SW480 (cell line): Measurements from ENCODE around the gene POU2F1.
"Not testable (repeated sequence)": the region's sequence is repeated elsewhere in the genome, so short reads cannot be mapped to it uniquely, and the experiment has no call there.

Experiments
- DNase-seq: peaks from one replicate; pipeline ENCODE4 v3.0.0-alpha.2; 2016; ENCODE audit warnings: low spot score

Gene POU2F1

DNA sequence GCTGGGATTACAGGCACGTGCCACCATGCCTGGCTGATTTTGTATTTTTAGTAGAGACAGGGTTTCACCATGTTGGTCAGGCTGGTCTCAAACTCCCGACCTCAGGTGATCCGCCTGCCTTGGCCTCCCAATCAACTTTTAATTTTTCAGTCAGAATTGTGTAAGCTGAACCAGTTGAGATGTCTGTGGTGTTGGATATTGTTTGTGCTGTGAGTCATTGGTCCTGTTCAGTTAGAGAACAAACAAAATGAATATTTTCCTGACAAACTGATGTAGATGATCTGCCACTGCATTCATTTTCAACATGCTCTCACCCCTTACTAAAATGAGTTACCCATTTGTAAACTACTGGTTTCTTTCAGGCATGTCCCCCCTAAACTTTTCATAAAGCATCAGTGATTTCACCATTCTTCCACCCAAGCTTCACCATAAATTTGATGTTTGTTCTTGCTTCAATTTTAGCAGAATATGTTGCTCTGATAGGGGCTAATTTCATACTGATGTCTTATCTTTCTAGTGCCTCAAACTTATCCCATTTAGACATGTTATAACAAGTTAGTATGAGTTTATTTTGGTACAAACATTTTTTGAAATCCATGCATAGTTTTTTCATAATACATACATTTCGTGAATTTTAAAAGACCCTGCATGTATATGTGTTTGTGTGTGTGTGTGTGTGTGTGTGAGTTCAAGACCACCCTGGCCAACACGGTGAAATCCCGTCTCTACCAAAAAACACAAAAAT, 15.2 kb upstream of the POU2F1 start:
- DNase-seq = not testable (repeated sequence)

DNA sequence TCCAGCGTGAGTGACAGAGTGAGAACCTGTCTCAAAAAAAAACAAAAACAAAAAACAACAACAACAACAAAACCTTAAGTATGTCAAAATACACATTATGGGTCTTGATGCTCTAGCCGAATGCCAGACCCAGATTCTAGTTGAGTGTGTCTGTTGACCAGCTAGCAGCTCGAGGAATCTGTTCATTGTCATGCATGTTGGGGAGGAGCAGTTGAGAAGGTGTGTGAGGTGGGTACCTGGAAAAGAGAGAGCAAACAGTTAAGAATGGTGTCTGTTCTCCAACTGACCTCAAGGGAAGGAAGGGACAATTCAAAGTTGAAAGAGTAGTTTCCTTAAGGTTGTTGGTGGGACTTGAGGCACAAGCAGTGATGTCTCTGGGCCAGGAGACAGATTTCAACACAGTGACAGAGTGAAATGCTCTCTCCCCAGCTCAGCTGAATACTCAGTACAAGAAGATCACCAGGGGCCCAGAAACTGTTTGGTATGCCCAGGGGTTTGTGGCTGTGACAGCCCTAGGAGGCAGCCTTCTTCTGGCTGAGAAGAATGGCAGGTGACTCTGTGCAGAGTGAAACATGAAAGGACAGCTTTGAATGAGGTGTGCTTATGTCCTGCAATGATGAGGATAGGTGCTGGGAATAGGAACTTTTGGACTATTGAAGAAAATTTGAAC, 14.4 kb upstream of the POU2F1 start:
- DNase-seq = no peak

DNA sequence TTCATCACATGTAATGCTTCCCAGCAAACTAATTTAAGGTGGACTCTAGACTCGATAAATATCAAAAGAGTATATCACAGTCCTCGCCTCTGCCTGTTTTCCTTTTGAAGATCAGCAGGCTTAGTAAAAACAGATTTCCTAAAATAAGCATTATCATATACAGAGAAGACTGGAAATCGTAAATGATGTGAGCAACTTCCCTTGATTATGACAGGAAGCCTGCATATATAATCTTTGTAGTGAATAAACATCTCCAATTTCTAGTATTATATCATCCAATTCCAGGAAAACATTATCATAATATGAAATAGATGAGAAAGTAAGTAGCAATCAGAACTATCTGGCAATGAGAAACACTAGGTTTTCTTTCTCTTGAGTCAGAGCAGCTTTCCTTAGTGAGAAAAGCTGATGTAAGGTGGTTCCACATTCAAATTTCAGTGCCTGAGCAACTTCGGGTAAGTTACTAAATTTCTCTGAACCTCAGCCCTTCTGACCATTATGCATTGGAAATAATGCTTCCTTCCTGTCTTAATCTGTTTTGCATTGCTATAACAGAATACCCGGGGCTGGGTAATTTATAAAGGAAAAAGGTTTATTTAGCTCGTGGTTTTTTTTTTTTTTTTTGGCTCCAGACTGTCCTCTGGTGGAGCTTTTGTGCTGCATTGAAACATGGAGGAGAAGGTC, 12.6 kb upstream of the POU2F1 start:
- no peak for DNase-seq

DNA sequence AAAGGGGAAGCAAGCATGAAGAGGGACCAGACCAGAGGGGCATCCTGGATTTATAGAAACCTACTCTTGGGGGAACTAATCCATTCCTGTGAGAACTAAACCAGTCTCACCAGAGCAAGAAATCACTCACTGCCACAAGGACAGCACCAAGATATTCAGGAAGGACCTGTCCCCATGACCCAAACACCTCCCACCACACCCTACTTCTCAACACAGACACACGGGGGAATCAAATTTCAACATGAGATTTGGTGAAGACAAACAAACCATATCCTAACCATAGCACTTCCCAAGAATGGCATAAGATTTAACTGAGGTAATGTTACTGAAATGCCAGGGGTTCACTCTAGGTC, 12.1 kb upstream of the POU2F1 start:
- no peak for DNase-seq

DNA sequence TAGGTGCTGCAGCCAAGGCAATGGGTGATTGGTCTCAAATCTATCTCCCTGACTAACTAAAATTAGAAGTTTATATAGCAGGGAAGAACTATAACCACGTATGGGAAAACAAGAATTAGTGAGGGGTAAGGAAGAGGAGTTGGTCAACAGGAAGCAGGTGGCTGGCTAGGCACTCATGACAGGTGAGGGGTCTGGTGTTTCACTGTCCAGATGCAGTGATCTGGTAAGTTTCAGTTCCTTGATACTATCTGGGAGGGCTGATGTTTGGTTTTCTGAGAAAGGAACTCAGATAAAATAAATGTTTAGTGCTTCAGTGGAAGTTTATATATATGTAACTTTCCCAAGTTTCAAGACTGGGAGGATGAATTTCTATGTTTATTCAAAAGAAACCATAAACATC, 11.6 kb upstream of the POU2F1 start:
- no peak for DNase-seq

DNA sequence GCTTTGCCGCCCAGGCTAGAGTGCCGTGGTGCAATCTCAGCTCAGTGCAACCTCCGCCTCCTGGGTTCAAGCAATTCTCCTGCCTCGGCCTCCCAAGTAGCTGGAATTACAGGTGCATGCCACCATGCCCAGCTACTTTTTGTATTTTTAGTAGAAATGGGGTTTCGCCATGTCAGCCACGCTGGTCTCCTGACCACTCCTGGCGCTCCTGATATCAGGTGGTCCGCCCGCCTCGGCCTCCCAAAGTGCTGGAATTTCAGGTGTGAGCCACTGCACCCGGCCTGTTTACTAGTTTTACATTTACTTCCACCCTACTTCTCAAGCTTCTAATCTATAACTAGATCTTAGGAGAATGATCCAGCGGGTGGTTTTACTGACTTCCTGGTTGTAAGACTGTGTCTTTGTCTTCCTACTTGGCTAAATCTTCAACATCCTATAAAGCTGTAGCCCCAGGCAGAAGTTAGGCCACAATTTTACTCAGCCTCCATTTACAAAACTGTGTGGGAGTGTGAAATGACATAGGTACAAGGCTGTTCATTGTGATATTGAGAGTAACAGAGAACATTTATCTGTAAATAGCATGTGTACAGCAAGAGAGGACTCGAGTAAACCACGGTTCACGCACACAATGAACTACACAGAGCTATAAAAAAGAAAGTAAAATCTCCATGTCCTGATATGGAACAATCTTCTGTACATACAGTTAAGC, 9.6 kb upstream of the POU2F1 start:
- no peak for DNase-seq

DNA sequence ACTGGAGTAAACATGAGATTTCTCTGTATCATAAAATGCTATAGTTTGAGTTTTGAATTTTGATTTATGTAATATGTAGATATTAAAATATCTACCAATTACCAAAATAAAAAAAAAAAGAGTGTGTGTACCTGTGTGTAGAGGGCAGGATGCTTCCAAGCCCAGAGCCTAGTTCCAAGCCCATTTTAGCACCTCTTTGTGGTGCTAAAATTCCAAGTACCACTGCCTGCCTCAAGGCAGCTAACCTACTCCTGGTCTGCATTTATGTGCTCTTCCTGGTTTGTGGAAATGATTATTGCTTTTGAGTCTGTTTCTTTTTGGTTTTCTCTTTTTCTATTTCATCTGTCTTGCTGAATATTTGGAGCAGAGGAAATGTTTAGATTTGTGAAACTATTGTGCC, 8.7 kb upstream of the POU2F1 start:
- DNase-seq = no peak

DNA sequence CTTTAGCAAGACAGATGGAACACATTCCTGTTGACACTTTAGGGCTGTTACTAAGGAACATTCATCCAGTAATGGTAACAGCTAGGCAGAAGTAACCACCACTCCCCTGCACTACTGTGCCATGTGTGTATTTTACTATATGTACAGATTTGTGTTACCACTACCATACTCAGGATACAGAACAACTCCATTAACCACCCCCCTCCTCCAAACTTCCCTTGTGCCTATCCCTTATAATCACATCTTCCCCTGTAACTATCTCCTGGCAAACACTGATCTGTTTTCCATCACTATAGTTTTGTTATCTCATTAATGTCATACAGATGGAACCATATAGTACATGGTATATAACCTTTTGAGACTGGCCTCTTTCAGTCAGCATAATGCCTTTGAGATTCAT, 3.9 kb upstream of the POU2F1 start:
- DNase-seq = no peak

DNA sequence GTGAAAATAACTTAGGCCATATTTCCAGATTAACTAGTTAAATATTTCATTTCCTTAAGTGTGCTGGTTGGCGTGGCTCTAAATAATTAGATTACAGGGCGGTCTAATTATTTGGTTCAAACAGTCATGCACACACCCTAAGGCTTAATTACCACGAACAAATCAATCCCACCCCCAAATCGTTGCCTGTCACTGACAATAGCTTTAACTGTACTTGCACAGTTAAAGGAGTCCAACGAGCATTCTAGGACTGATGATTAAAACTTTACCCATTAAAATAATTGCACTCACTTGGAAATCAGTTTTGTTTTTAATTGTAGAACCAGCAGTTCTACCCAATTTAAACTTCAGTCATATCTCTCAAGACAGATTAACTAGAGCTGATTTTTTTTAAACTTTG, 1.5 kb upstream of the POU2F1 start:
- no peak for DNase-seq

DNA sequence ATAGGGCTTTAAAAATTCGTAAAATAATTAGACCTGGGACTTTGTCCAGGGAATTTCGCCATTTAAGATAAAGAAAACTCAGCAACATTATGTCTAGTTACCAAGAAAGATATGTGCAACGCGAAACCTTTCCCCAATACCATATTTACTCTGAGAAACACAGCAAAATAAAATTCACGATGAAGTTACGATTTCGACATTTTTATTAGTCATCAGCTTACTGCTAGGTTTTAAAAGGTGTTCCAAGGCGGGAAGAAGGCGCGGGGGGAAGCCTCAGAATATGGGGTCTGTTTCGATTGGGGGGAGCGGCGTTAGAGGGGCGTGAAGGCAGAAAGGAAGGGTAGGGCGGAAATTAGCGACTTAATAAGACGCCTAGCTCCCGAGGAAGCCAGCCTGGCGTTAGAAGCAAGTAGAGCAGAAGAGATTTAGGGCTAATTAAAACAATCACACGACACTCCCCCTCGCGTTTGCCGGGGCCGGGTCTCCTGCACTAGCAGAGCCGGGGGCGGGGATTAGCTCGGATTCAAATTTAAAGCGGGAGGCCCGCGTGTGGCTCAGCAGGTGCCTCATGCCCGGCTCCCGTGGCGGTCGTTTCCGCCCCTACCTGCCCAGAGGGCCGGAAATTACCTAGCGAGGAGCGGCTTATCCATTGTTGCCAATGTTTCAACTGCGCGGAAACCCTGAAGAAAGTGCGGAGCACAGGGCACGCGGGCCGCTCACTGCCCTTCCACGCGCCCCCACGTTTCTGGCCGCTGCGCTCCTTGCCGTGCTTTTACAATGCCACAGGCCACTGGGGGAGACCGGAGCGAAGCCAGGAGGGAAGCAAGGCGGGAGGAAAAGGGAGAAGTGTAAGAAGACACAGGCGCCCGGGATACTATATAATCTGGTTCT, 795 bp upstream of the POU2F1 start:
- peak; percentile 94 for DNase-seq

DNA sequence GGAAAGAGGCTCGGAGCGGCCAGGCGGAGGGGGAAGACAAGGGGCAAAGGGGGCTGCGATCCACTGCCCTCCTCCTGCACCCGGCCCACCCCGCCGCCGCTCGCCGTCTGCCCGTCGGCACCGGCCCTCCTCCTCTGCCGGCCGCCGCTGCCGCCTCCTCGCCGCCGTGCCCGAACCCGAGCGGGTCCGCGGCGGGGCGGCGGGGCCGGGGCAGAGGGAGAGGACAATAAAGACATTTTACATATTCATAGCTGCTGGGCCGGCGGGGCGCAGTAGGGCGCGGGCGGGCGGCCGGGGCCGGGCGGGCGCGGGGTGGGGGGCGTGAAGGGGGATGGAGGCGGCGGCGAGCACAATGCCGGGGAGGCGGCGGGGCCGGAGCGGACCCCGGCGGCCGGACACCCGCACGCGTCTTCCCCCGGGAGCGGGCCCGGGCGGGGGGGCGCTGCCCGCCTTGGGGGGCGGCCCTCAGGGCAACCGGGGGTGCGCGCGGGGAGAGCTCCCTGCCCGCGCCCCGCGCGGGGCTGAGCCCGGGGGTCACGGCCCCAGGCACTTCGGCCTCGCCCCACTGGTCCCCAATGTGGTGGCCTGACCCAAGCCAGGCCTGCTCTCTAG, 546 bp downstream of the POU2F1 start:
- DNase-seq = peak; percentile 33

DNA sequence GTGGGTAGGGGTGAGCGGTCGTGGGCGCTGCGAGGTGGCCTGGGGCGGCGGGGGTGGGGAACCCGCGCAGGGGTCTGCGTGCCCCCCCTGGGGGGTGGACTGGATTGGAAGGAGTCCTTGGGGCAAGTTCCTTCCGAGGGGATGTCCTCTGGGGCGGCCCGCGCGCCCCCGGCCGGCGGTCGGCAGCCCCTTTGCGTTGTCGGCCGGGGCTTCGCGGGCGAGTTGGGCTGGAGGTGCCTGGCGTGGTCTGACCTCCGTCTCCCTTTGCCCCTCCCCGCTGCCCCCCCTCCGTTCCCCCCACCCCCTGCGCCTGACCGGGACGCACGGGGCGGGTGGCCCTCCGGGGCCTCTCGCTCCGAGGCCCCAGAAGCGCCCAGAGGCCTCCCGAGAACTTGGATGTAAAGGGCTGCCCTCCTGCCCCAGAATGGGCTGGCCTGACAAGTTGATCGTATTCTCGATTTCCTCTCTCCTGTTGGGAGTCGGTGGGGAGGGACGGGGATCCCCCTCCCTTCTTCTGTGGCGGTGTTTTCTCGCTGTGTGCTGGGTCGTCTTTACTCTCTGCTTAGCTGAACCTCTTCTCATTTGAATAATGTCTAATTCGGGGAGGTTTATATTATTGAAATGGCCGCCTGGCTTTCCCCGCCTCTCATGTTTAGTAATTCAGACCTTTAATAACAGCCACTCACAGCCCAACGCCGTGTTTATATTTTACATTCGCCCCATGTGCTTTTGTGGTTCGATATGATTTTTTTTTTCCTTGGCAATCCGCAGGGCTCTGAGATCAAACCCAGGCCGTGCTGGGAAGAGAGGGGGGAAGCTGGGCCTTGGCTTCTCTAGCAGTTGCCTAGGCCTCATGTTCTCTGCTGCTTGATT, 1.3 kb downstream of the POU2F1 start:
- DNase-seq = peak; percentile 89

DNA sequence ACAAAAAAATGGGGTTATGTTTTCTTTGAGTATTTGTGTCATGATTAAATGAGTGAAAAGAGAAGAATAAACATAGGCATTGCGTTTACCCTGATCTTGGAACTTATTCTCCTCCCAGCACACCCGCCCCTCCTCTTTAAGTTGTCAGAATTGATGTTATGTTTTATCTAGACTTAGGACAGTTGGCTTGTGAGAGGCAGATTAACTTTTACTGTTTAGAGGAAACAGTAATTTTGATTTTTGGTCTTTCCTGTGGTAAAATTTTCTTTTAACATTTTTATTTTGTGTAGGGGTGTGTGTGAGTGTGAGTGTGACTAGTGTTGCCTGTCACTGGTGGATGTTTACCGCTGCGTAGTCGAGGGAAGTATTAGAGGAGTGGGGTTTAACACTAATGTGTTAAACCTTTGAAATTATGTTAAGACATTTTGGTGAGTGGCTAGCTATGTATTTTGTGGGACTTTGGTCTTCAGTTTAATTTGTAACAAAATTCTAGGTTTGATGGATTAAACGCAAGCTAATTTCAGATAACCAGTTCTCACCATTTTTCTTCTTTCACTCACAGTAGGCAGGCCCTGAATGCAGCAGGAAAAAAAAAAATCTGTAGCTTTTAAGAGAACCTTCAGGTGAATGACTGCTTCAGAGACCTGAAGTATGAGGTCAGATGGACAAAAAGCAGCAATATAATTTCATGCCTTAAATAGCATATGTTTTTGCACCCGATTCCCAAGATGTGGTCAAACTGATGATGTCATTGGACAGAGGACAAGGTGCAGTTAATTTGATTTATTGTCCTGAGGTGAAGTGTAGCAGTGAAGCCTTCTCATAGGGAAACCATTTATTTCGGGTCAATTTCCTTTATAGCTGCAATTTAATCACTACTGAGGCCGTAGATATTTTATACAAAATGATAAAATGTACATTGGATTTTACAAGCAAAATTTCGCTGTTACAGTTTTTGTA, 2.7 kb downstream of the POU2F1 start:
- peak; percentile 22 for DNase-seq

DNA sequence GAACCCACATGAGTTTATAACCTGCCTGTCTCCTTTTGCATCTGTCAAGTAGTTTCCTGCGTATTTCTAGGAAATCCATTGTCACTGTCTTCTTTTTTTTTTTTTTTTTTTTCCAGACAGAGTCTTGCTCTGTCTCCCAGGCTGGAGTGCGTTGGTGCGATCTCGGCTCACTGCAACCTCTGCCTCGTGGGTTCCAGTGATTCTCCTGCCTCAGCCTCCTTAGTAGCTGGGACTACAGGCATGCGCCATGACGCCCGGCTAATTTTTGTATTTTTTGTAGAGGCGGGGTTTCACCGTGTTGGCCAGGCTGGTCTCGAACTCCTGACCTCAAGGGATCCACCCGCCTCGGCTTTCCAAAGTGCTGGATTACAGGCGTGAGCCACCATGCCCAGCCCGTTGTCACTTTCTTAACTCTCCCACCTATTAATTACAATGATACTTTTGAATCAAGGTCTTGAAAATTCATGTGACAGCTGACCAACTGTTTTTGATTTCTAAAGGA, 4.1 kb downstream of the POU2F1 start:
- not testable (repeated sequence) for DNase-seq

DNA sequence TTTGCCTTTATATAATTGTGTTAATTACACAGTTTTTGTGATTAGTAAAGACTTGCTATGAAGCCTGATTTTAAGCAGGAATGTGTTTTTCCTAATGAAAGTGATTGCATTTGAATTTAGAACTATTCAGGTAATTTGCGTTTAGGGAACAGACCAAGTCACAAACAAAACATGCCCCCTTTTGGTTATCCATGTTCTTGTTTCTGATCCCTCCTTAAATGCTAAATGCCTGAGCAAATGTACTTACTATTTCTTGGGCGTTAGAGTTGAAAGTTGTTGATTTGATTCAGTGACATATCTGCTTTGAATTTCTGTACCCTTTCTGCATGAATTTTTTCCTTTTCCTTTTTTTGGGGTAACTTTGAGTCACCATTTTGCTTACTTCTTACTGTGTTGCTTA, 5.2 kb downstream of the POU2F1 start:
- DNase-seq = no peak

DNA sequence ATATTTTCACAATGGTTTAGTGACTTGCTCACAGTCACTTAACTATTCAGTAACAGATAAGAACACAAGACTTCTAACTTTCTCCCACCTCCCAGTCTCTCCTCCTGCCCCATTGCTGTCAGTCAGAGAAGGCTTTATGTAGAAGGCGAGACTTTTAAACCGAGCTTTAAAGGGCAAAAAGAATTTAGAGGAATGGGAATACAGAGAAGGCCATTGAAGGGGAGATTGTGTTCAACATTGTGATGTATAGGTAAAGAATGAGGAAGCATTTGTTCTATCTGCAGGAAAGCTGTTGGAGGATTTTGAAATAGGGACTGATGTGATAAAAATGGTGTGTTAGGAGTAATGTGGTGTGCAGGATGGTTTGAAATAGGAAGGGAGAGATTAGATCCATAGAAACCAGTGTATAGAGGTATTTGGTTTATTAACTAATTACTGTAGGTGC, 7.3 kb downstream of the POU2F1 start:
- DNase-seq = no peak

DNA sequence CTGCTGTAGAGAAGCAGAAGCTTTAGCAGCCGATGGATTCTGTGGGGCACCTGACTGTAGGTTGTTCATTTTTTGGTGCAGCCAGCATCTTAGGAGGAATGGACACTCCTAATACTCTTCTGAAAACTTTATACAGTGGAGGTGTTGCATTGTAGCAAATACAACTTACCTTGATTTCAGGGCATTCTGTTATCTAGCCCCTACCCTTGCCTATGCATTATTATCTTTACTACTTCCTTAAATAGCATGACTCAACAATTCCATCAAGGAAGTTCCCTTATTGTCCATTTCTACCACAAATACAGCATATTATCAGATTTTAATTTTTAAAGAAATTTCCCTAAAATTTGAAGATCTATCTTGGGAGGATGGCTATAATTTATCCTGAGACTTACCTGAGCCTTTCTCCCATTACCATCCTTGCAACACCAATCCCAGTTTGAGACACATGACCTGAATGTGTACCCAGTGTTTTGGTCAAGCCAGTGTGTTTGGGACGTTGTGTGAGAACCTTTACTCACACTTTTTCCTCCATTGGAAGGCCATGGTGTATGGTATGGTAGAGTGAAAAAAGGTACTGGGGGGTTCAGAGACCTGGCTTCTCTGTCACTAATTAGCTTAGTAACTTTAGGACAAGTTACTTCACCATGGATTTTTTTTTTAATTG, 9.2 kb downstream of the POU2F1 start:
- DNase-seq = no peak

DNA sequence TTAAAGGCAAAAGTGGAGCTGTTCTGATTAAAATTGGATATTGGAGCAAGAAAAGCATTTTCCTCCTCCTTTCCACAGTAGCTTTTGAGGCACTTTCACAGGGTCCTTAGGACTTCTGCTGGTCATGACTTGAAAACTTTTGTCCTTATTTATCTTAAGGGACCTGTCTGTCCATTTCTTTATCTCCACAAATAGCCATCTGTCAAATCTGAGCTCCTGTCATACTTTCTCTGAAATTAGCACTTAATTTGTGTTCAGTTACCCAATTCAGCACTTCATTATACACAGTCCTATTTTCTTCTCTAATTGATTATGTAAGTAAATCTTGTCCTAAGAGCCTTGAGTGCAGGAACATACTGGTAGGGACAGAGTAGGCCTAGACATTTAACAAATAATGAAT, 9.8 kb downstream of the POU2F1 start:
- DNase-seq = no peak
